H9 (cell line): ENCODE data around the gene PPP4R2. TPM values are rescaled to one million over a fixed set of nuclear protein-coding genes. Genes with fewer than 3 reads are reported as not detected.

Experiments used
- DNase-seq: peaks from one replicate; pipeline ENCODE4 v3.0.0-alpha.2; 2017
- H2AFZ ChIP-seq: one replicate; pipeline ENCODE4 v1.6.1; 2013; ENCODE audit warnings: mild to moderate bottlenecking, low read length, control low read depth, moderate library complexity
- H2AK5ac ChIP-seq: 2 replicates; pipeline ENCODE4 v1.6.1; 2013; ENCODE audit warnings: low read length, control low read depth, mixed read lengths; ENCODE audit not compliant: insufficient read length
- H2BK120ac ChIP-seq: one replicate; pipeline ENCODE4 v1.6.1; 2013; ENCODE audit warnings: low read depth, mild to moderate bottlenecking, low read length, control low read depth, inconsistent platforms; ENCODE audit not compliant: poor library complexity, severe bottlenecking
- H2BK12ac ChIP-seq: 2 replicates; pipeline ENCODE4 v1.6.1; 2013; ENCODE audit warnings: low read length, control low read depth, mixed read lengths, low read depth; ENCODE audit not compliant: insufficient read length
- H2BK15ac ChIP-seq: 2 replicates; pipeline ENCODE4 v1.6.1; 2013; ENCODE audit warnings: low read depth, low read length, control low read depth
- H2BK20ac ChIP-seq: one replicate; pipeline ENCODE4 v1.6.1; 2013; ENCODE audit warnings: low read depth, mild to moderate bottlenecking, low read length, control low read depth, inconsistent platforms; ENCODE audit not compliant: poor library complexity, severe bottlenecking
- H2BK5ac ChIP-seq: 2 replicates; pipeline ENCODE4 v1.6.1; 2013; ENCODE audit warnings: low read length, control low read depth, mixed read lengths; ENCODE audit not compliant: insufficient read length
- H3K14ac ChIP-seq: 2 replicates; pipeline ENCODE4 v1.6.1; 2013; ENCODE audit warnings: low read length, control low read depth; ENCODE audit not compliant: insufficient read depth
- H3K18ac ChIP-seq: 2 replicates; pipeline ENCODE4 v1.6.1; 2013; ENCODE audit warnings: low read depth, mild to moderate bottlenecking, mixed read lengths, low read length, control low read depth; ENCODE audit not compliant: insufficient read length
- H3K23ac ChIP-seq: 2 replicates; pipeline ENCODE4 v1.6.1; 2013; ENCODE audit warnings: low read length, control low read depth, mixed read lengths, low read depth; ENCODE audit not compliant: insufficient read length
- H3K23me2 ChIP-seq: 2 replicates; pipeline ENCODE4 v1.6.1; 2013; ENCODE audit warnings: low read depth, mild to moderate bottlenecking, mixed read lengths, low read length, control low read depth; ENCODE audit not compliant: insufficient read length, poor library complexity, severe bottlenecking
- H3K27ac ChIP-seq: 2 replicates; pipeline ENCODE4 v1.5.1; 2013; ENCODE audit warnings: low read length, control low read depth, mixed read lengths, low read depth; ENCODE audit not compliant: insufficient read length
- H3K27me3 ChIP-seq: 2 replicates; pipeline ENCODE4 v1.6.1; 2013; ENCODE audit warnings: low read length, control low read depth, inconsistent platforms; ENCODE audit not compliant: insufficient read depth
- H3K4ac ChIP-seq: 2 replicates; pipeline ENCODE4 v1.6.1; 2013; ENCODE audit warnings: low read depth, mild to moderate bottlenecking, control low read depth, inconsistent platforms, low read length, moderate library complexity
- H3K4me1 ChIP-seq: 2 replicates; pipeline ENCODE4 v1.6.1; 2013; ENCODE audit warnings: low read length, control low read depth, inconsistent platforms; ENCODE audit not compliant: insufficient read depth
- H3K4me2 ChIP-seq: 2 replicates; pipeline ENCODE4 v1.6.1; 2013; ENCODE audit warnings: low read length, control low read depth, mixed read lengths; ENCODE audit not compliant: insufficient read length, insufficient read depth
- H3K56ac ChIP-seq: 2 replicates; pipeline ENCODE4 v1.6.1; 2013; ENCODE audit warnings: low read depth, mild to moderate bottlenecking, mixed read lengths, low read length, control low read depth; ENCODE audit not compliant: insufficient read length
- H3K79me1 ChIP-seq: 2 replicates; pipeline ENCODE4 v1.6.1; 2013; ENCODE audit warnings: low read depth, mild to moderate bottlenecking, moderate library complexity, low read length, control low read depth, inconsistent platforms; ENCODE audit not compliant: insufficient read depth, poor library complexity, severe bottlenecking
- H3K79me2 ChIP-seq: 2 replicates; pipeline ENCODE4 v1.6.1; 2013; ENCODE audit warnings: low read length, control low read depth, inconsistent platforms; ENCODE audit not compliant: insufficient read depth
- H3K9ac ChIP-seq: 2 replicates; pipeline ENCODE4 v1.6.1; 2013; ENCODE audit warnings: low read length, control low read depth, mixed read lengths; ENCODE audit not compliant: insufficient read length; ENCODE audit errors: extremely low read depth
- H3K9me3 ChIP-seq: one replicate; pipeline ENCODE4 v1.6.1; 2013; ENCODE audit warnings: low read depth, low read length, inconsistent platforms; ENCODE audit not compliant: control insufficient read depth
- H3T11ph ChIP-seq: one replicate; pipeline ENCODE4 v1.6.1; 2013; ENCODE audit warnings: mild to moderate bottlenecking, low read length, control low read depth, inconsistent platforms
- H4K20me1 ChIP-seq: one replicate; pipeline ENCODE4 v1.6.1; 2013; ENCODE audit not compliant: control insufficient read depth, insufficient read length, insufficient read depth
- H4K5ac ChIP-seq: 2 replicates; pipeline ENCODE4 v1.6.1; 2013; ENCODE audit warnings: low read depth, mild to moderate bottlenecking, mixed read lengths, low read length, control low read depth; ENCODE audit not compliant: insufficient read length
- H4K8ac ChIP-seq: replicated peaks from 2 replicates; pipeline ENCODE4 v1.6.1; 2013; ENCODE audit warnings: low read length, control low read depth, mixed read lengths, low read depth; ENCODE audit not compliant: insufficient read length
- H4K91ac ChIP-seq: 2 replicates; pipeline ENCODE4 v1.6.1; 2013; ENCODE audit warnings: low read depth, mild to moderate bottlenecking, moderate library complexity, mixed read lengths, low read length, control low read depth; ENCODE audit not compliant: insufficient read length
- H3K27ac Mint-ChIP-seq, 3 experiments: 2 replicates in 2 of 3; 3 replicates in 1 of 3; pipeline ENCODE4 v1.8.0; 2020 to 2021; ENCODE audit warnings: mixed read lengths in 3 of 3, mild to moderate bottlenecking in 1 of 3, moderate library complexity in 1 of 3
- H3K27me3 Mint-ChIP-seq: 2 replicates; pipeline ENCODE4 v1.8.0; 2021; ENCODE audit warnings: low read depth, mild to moderate bottlenecking, moderate library complexity, mixed read lengths
- H3K36me3 Mint-ChIP-seq, 3 experiments: 2 replicates in 2 of 3; 3 replicates in 1 of 3; pipeline ENCODE4 v1.8.0; 2020 to 2021; ENCODE audit warnings: low read depth in 3 of 3, mixed read lengths in 3 of 3; ENCODE audit not compliant: insufficient read depth in 1 of 3
- H3K4me1 Mint-ChIP-seq, 2 experiments: 2 replicates each; pipeline ENCODE4 v1.8.0; 2020; ENCODE audit warnings: mixed read lengths in 2 of 2
- H3K4me3 Mint-ChIP-seq, 2 experiments: 2 replicates in 1 of 2; 3 replicates in 1 of 2; pipeline ENCODE4 v1.8.0; 2020 to 2021; ENCODE audit warnings: mild to moderate bottlenecking in 2 of 2, mixed read lengths in 2 of 2, moderate library complexity in 1 of 2
- H3K9me3 Mint-ChIP-seq, 2 experiments: 2 replicates in 1 of 2; 3 replicates in 1 of 2; pipeline ENCODE4 v1.8.0; 2020; ENCODE audit warnings: mild to moderate bottlenecking in 2 of 2, mixed read lengths in 2 of 2, moderate library complexity in 1 of 2
- CTCF ChIP-seq: fragments of 200-600 bp; sonication (generic); conservative IDR thresholded peaks from 3 replicates; pipeline ENCODE4 v1.8.0; 2021; ENCODE audit warnings: antibody characterized with exemption, mild to moderate bottlenecking
- WGBS: extraction: QIAGEN DNeasy Blood & Tissue Kit; methylation state at CpG from one replicate; pipeline ENCODE4 v1.1.7; 2013; ENCODE audit warnings: missing lambda C conversion rate, low lambda C conversion rate, mixed read lengths; ENCODE audit not compliant: insufficient read length; ENCODE audit errors: extremely low coverage; 5-methylcytosine and 5-hydroxymethylcytosine counted together
- total RNA-seq: library from RNA; stranded (reverse); gene quantifications from 2 replicates; pipeline ENCODE4 v1.2.1, GENCODE V29; 2021

PPP4R2 gene
- total RNA-seq, 1 experiment from 2014 or later: 132 TPM

DNA sequence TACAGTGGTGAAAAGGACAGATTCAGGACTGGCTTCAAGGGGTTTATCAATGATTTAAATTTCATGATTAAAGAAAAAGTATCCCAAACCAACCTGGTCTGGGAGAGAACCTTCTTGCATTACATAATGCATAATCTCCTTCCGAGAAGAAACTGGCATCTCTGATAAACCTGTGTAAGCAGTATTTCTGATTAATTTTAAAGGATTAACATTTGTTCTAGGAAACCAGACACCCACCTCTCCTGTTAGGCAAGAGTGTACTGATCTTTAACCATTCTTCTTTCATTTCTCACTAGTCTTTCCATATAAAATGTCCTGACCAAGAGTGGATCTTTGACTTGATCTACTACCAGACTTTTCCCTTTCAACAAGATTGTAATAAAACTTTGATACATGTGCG, 22.8 kb upstream of the PPP4R2 start:
- no peak overlapping the region for H3K27ac ChIP-seq
- no peaks in the 10 kb centered on the region for H3K23me2 ChIP-seq
- no peak overlapping the region for H4K8ac ChIP-seq
- no peak overlapping the region for H3K18ac ChIP-seq
- no peaks in the 10 kb centered on the region; the same call in 1 of the 2 replicates for H3K4me1 ChIP-seq
- H4K20me1 ChIP-seq: no peaks in the 10 kb centered on the region
- H2BK5ac ChIP-seq: no peak overlapping the region
- no peak overlapping the region for H2BK12ac ChIP-seq
- H2AK5ac ChIP-seq: no peak overlapping the region
- no peaks in the 10 kb centered on the region for H3K9me3 ChIP-seq
- H3K9me3 Mint-ChIP-seq: no peaks in the 10 kb centered on the region; a peak in 1 of 5 replicates
- H3K4me1 Mint-ChIP-seq: peaks cover 19% of the 10 kb centered on the region in 2 experiments
- H3K4me2 ChIP-seq: no peak overlapping the region
- H4K5ac ChIP-seq: no peak overlapping the region
- H4K91ac ChIP-seq: no peak overlapping the region
- no peak overlapping the region for H3K23ac ChIP-seq
- no peaks in the 10 kb centered on the region for H3K27me3 Mint-ChIP-seq
- H3K4me3 Mint-ChIP-seq: no peak overlapping the region
- no peak overlapping the region for H2AFZ ChIP-seq
- H3K27ac Mint-ChIP-seq: no peak overlapping the region
- no peak overlapping the region for H2BK120ac ChIP-seq
- no peak overlapping the region for H3T11ph ChIP-seq
- no peak for DNase-seq
- H2BK20ac ChIP-seq: no peak overlapping the region
- H3K36me3 Mint-ChIP-seq: peaks cover 0 to 4% (median 0%) of the 10 kb centered on the region in 3 experiments; a peak in 2 of 7 replicates
- WGBS: no CpG with 5 or more reads among the region's 2 CpGs
- H3K4ac ChIP-seq: no peak overlapping the region
- no peak for TF ChIP-seq CTCF
- no peaks in the 10 kb centered on the region for H3K79me2 ChIP-seq
- H3K27me3 ChIP-seq: no peaks in the 10 kb centered on the region
- H2BK15ac ChIP-seq: no peak overlapping the region
- no peaks in the 10 kb centered on the region for H3K79me1 ChIP-seq
- no peak overlapping the region for H3K9ac ChIP-seq
- no peak overlapping the region for H3K14ac ChIP-seq
- H3K56ac ChIP-seq: no peak overlapping the region
